NCI-H748 (cell line): ENCODE data around the gene CDH13.

Source experiments
- DNase-seq: peaks from one replicate; lab custom pipeline; 2025; ENCODE audit not compliant: unreplicated experiment; lab: John Stamatoyannopoulos, UW

CDH13 gene

GRCh38 chr16:83762992-83763358 is 1136.2 kb downstream of the CDH13 start:
- DNase-seq = no peak

- no peak for DNase-seq
Measured at GRCh38 chr16:83768986-83769385, 1142.2 kb downstream of the CDH13 start.

- no peak for DNase-seq
Measured at GRCh38 chr16:83769397-83770008, 1142.7 kb downstream of the CDH13 start.

- peak; percentile 15 for DNase-seq
Measured at GRCh38 chr16:83771306-83771942, 1144.7 kb downstream of the CDH13 start.

- DNase-seq = no peak
Measured at GRCh38 chr16:83772806-83773205, 1146.0 kb downstream of the CDH13 start.

- no peak for DNase-seq
Measured at GRCh38 chr16:83774066-83774465, 1147.3 kb downstream of the CDH13 start.

- DNase-seq = no peak
Measured at GRCh38 chr16:83776944-83777343, 1150.2 kb downstream of the CDH13 start.

DNA sequence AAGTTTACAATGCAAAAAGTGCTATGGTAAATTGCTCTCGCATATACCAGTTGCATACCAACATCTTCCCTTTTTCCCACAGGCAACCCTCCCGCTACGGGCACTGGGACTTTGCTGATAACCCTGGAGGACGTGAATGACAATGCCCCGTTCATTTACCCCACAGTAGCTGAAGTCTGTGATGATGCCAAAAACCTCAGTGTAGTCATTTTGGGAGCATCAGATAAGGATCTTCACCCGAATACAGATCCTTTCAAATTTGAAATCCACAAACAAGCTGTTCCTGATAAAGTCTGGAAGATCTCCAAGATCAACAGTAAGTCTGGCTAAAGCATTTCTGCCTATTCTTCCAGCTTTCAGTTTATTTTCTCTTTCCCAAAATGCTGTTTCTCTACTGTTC is 1153.1 kb downstream of the CDH13 start:
- DNase-seq = no peak

- no peak for DNase-seq
Measured at GRCh38 chr16:83785455-83785854, 1158.7 kb downstream of the CDH13 start.

DNA sequence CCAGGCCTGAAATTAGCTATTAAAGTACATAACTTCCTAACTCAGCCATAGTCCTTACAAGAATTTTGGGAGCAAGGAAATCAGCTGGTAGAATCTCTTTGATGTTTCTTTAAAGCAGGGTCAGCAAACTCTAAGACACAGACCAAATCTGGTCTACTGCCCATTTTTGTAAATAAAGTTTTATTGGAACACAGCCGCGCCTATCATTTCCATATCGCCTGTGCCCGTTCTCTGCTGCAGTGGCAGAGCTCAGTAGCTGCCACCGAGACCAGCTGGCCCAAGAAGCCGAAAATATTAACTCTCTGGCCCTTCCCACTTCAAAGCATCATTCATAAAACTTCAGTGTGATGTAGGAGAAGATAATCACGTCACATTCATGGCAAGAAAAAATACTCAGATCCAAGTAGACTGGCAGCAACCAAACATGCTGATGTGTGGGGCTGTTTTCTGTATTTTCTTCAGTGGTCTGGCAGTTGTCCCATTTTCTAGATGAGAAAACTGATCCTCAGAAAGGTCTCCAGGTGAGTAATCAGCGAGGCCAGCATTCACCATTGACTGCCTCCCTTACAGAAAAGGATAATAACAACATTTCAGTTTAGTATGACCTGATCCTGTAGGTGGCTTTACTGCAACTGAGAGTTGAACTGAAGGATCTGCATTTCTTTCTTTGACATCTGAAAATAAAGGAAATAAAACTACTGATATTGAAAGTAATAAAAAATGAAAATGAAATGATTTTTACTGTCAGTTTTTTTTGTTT is 1163.1 kb downstream of the CDH13 start:
- no peak for DNase-seq

- DNase-seq = no peak
Measured at GRCh38 chr16:83791916-83792315, 1165.1 kb downstream of the CDH13 start.

GRCh38 chr16:83792391-83792790 is 1165.6 kb downstream of the CDH13 start:
- DNase-seq = no peak

GRCh38 chr16:83793179-83793578 is 1166.4 kb downstream of the CDH13 start:
- DNase-seq = peak; percentile 42

- DNase-seq = no peak
Measured at GRCh38 chr16:83794860-83795554, 1168.2 kb downstream of the CDH13 start.

DNA sequence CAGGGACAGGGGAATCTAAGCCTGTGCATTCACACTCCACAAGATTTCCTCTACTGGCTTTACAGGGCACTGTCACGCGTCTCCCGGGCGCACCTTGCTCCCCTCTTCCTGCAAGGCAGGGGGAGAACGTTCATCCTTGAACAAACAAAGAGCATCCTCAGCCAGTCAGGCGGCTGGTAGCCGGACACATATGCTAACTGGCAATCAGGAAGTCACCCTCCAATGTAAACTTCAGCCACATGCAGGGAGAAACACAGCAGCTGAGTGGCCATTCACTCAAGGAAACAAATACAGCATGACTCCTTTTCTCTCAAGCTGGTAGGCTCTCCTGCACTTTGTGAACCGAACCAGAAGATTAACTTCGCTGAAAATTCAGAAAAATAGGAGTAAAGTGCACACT is 1170.2 kb downstream of the CDH13 start:
- peak; percentile 74 for DNase-seq

DNA sequence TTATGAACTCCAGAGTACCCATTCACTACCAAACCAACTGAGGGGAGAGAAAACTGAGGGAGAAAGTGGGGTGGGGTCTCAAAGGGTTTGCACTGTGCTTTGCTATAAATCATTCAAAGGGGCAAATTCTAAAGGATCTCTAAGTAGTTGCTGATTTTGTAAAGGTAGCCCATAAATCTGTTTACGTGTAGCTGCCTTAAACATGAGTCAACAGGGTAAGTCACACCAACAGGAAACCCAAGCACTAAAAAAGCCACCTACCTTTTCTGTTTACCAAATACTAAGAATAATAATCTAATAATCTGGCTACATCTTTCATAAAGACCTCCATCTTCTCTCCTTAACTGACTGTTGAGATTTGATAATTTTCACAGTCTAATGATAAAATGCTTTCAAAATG is 1172.6 kb downstream of the CDH13 start:
- DNase-seq = no peak

GRCh38 chr16:83802135-83802534 is 1175.4 kb downstream of the CDH13 start:
- no peak for DNase-seq

GRCh38 chr16:83802554-83803205 is 1175.9 kb downstream of the CDH13 start:
- DNase-seq = no peak

- no peak for DNase-seq
Measured at GRCh38 chr16:83803811-83804210, 1177.0 kb downstream of the CDH13 start.

GRCh38 chr16:83804366-83804765 is 1177.6 kb downstream of the CDH13 start:
- DNase-seq = no peak

GRCh38 chr16:83806036-83806435 is 1179.3 kb downstream of the CDH13 start:
- DNase-seq = no peak
